BLaER1 (cell line): Measurements from ENCODE around the gene PRDM7.

Source experiments
- H3K27ac ChIP-seq: shearing (Covaris generic); formaldehyde crosslinking; 2 replicates; pipeline ENCODE4 v1.8.1; 2022
- H3K27me3 ChIP-seq: shearing (Covaris generic); formaldehyde crosslinking; 2 replicates; pipeline ENCODE4 v1.8.1; 2022
- H3K36me3 ChIP-seq: shearing (Covaris generic); formaldehyde crosslinking; 2 replicates; pipeline ENCODE4 v1.8.1; 2022
- H3K4me1 ChIP-seq: shearing (Covaris generic); formaldehyde crosslinking; 2 replicates; pipeline ENCODE4 v1.8.1; 2022
- H3K4me2 ChIP-seq: shearing (Covaris generic); formaldehyde crosslinking; 2 replicates; pipeline ENCODE4 v1.8.1; 2022
- H3K4me3 ChIP-seq: shearing (Covaris generic); formaldehyde crosslinking; 2 replicates; pipeline ENCODE4 v1.8.1; 2022
- H3K9ac ChIP-seq: shearing (Covaris generic); formaldehyde crosslinking; 2 replicates; pipeline ENCODE4 v1.8.1; 2022
- H3K9me3 ChIP-seq: shearing (Covaris generic); formaldehyde crosslinking; 2 replicates; pipeline ENCODE4 v1.8.1; 2022
- H4K20me1 ChIP-seq: shearing (Covaris generic); formaldehyde crosslinking; 2 replicates; pipeline ENCODE4 v1.8.1; 2022
- Cebpa-rat ChIP-seq: shearing (Covaris generic); IDR thresholded peaks from 2 replicates; pipeline ENCODE4 v1.8.1; 2022

Gene PRDM7

GRCh38 chr16:90034504-90034903 is 42.6 kb downstream of the PRDM7 start:
- peaks cover 43% of the 10 kb centered on the region for H4K20me1 ChIP-seq
- no peaks in the 10 kb centered on the region for H3K9me3 ChIP-seq
- TF ChIP-seq Cebpa-rat, result no peak
- H3K27ac ChIP-seq, result no peak overlapping the region
- H3K4me2 ChIP-seq, result no peak overlapping the region
- H3K4me3 ChIP-seq, result no peak overlapping the region
- peaks cover 11% of the 10 kb centered on the region; the same call in 1 of the 2 replicates for H3K4me1 ChIP-seq
- no peaks in the 10 kb centered on the region for H3K27me3 ChIP-seq
- no peak overlapping the region for H3K9ac ChIP-seq
- H3K36me3 ChIP-seq, result peaks cover 78% of the 10 kb centered on the region

- Histone ChIP-seq H3K4me3 (no peak overlapping the region), H3K4me2 (no peak overlapping the region), H4K20me1 (peaks cover 54% of the 10 kb centered on the region), H3K9me3 (no peaks in the 10 kb centered on the region), H3K27me3 (no peaks in the 10 kb centered on the region), H3K4me1 (peaks cover 12% of the 10 kb centered on the region; the same call in 1 of the 2 replicates), H3K9ac (no peak overlapping the region), H3K36me3 (peaks cover 75% of the 10 kb centered on the region), H3K27ac (no peak overlapping the region)
- TF ChIP-seq Cebpa-rat, result no peak
Measured at GRCh38 chr16:90033387-90033786, 43.7 kb downstream of the PRDM7 start.

GRCh38 chr16:90032674-90033331 is 44.3 kb downstream of the PRDM7 start:
- TF ChIP-seq Cebpa-rat, result no peak
- Histone ChIP-seq H3K27me3 (no peaks in the 10 kb centered on the region), H3K4me1 (peaks cover 12% of the 10 kb centered on the region; the same call in 1 of the 2 replicates), H3K27ac (no peak overlapping the region), H4K20me1 (peaks cover 54% of the 10 kb centered on the region), H3K9me3 (no peaks in the 10 kb centered on the region), H3K9ac (no peak overlapping the region), H3K4me2 (no peak overlapping the region), H3K36me3 (peaks cover 70% of the 10 kb centered on the region), H3K4me3 (no peak overlapping the region)

- no peak for TF ChIP-seq Cebpa-rat
- Histone ChIP-seq H3K36me3 (peaks cover 63% of the 10 kb centered on the region), H3K4me3 (no peak overlapping the region), H4K20me1 (peaks cover 54% of the 10 kb centered on the region), H3K4me1 (peaks cover 12% of the 10 kb centered on the region; the same call in 1 of the 2 replicates), H3K9ac (no peak overlapping the region), H3K4me2 (no peak overlapping the region), H3K27ac (no peak overlapping the region), H3K27me3 (no peaks in the 10 kb centered on the region), H3K9me3 (no peaks in the 10 kb centered on the region)
Measured at GRCh38 chr16:90031931-90032673, 45.0 kb downstream of the PRDM7 start.

GRCh38 chr16:90031186-90031930 is 45.8 kb downstream of the PRDM7 start:
- no peak overlapping the region for H3K9ac ChIP-seq
- no peak for TF ChIP-seq Cebpa-rat
- no peaks in the 10 kb centered on the region for H3K27me3 ChIP-seq
- H4K20me1 ChIP-seq, result peaks cover 60% of the 10 kb centered on the region
- H3K36me3 ChIP-seq, result peaks cover 55% of the 10 kb centered on the region
- H3K9me3 ChIP-seq, result no peaks in the 10 kb centered on the region
- no peak overlapping the region for H3K4me2 ChIP-seq
- H3K27ac ChIP-seq, result no peak overlapping the region
- H3K4me3 ChIP-seq, result no peak overlapping the region
- peaks cover 18% of the 10 kb centered on the region for H3K4me1 ChIP-seq

GRCh38 chr16:90028985-90029384 is 48.1 kb downstream of the PRDM7 start:
- peaks cover 66% of the 10 kb centered on the region for H4K20me1 ChIP-seq
- peaks cover 35% of the 10 kb centered on the region for H3K4me1 ChIP-seq
- H3K27ac ChIP-seq, result no peak overlapping the region
- H3K4me2 ChIP-seq, result no peak overlapping the region
- H3K9me3 ChIP-seq, result no peaks in the 10 kb centered on the region
- no peak overlapping the region for H3K4me3 ChIP-seq
- no peaks in the 10 kb centered on the region for H3K27me3 ChIP-seq
- H3K36me3 ChIP-seq, result peaks cover 37% of the 10 kb centered on the region
- no peak overlapping the region for H3K9ac ChIP-seq
- no peak for TF ChIP-seq Cebpa-rat

- no peak for TF ChIP-seq Cebpa-rat
- Histone ChIP-seq H3K27me3 (no peaks in the 10 kb centered on the region), H3K27ac (no peak overlapping the region), H3K4me3 (no peak overlapping the region), H3K4me1 (peaks cover 49% of the 10 kb centered on the region), H3K9me3 (no peaks in the 10 kb centered on the region), H3K4me2 (no peak overlapping the region), H3K36me3 (peaks cover 27% of the 10 kb centered on the region), H4K20me1 (peaks cover 54% of the 10 kb centered on the region), H3K9ac (no peak overlapping the region)
Measured at GRCh38 chr16:90027611-90028010, 49.5 kb downstream of the PRDM7 start.

GRCh38 chr16:90026135-90026534 is 51.0 kb downstream of the PRDM7 start:
- Histone ChIP-seq H3K27me3 (no peaks in the 10 kb centered on the region), H3K4me1 (peaks cover 63% of the 10 kb centered on the region), H3K9ac (no peak overlapping the region), H3K4me3 (peak overlapping the region; percentile 12; the same call in 1 of the 2 replicates), H3K9me3 (no peaks in the 10 kb centered on the region), H4K20me1 (peaks cover 40% of the 10 kb centered on the region), H3K36me3 (peaks cover 12% of the 10 kb centered on the region; the same call in 1 of the 2 replicates), H3K27ac (no peak overlapping the region), H3K4me2 (peak overlapping the region; percentile 58)
- TF ChIP-seq Cebpa-rat, result no peak

- H3K27ac ChIP-seq, result peak overlapping the region; percentile 71
- H4K20me1 ChIP-seq, result peaks cover 18% of the 10 kb centered on the region
- H3K4me2 ChIP-seq, result peak overlapping the region; percentile 97
- no peak for TF ChIP-seq Cebpa-rat
- no peaks in the 10 kb centered on the region for H3K36me3 ChIP-seq
- H3K27me3 ChIP-seq, result peaks cover 19% of the 10 kb centered on the region
- H3K9me3 ChIP-seq, result no peaks in the 10 kb centered on the region
- peaks cover 71% of the 10 kb centered on the region for H3K4me1 ChIP-seq
- peak overlapping the region; percentile 74 for H3K4me3 ChIP-seq
- peak overlapping the region; percentile 84 for H3K9ac ChIP-seq
Measured at GRCh38 chr16:90023078-90023447, 54.1 kb downstream of the PRDM7 start.
